GM19438 (cell line): Measurements from ENCODE around the gene HMGB2.

ENCODE experiments used
- ATAC-seq: cut with Tn5 transposase; IDR thresholded peaks from one replicate; pipeline ENCODE4 v1.9.1; 2021; ENCODE audit warnings: low read depth; ENCODE audit not compliant: unreplicated experiment

Gene HMGB2

GRCh38 chr4:173334891-173335752, 964 bp upstream of the HMGB2 start:
- ATAC-seq = peak; percentile 47

DNA sequence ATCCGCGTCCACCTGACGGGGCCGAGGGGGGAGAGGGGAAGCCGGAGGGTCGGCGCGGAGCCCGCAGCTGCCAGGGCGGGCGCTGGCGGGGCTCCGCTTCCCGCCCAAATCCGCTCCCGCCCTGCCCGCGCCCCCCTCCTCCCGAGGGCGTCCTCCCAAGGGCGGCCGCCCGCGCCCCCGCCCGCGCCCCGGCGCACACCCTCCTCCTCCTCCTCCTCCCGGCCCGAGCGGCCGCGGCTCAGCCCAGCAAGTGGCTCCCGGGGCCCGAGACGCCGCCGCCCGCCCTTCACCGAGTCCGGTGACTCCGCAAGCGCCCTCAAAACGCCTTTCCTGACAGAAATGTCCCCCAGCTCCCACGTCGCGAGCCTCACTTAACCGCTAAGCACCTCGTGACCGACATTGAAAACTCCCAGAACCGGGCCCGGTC, 487 bp downstream of the HMGB2 start:
- ATAC-seq = no peak

GRCh38 chr4:173332963-173333657, 1.0 kb downstream of the HMGB2 start:
- no peak for ATAC-seq

GRCh38 chr4:173332021-173332487, 2.1 kb downstream of the HMGB2 start:
- ATAC-seq = no peak

- ATAC-seq = no peak
Observed at GRCh38 chr4:173330590-173330989, 3.6 kb downstream of the HMGB2 start.

GRCh38 chr4:173328236-173328901, 5.8 kb downstream of the HMGB2 start:
- no peak for ATAC-seq

GRCh38 chr4:173325007-173325736, 9.0 kb downstream of the HMGB2 start:
- ATAC-seq = no peak

DNA sequence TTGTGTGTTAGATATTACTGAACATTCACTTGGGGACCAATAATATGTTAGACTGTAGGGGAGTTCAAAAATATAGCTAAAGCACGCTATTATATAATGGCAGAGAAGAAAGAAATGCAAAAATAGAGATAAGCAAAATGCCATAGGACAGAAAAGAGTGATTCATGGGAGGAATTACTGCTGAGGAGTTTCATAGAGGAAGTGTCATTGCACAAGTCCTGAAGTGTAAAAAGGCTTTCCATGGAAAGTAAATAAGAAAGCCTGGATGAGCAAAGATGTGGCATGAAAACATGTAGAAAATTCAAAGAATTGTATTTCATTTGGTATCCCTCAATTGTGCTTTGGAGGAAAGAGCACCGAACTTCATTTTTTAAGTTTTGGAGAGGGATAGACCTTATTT, 14.5 kb downstream of the HMGB2 start:
- no peak for ATAC-seq

DNA sequence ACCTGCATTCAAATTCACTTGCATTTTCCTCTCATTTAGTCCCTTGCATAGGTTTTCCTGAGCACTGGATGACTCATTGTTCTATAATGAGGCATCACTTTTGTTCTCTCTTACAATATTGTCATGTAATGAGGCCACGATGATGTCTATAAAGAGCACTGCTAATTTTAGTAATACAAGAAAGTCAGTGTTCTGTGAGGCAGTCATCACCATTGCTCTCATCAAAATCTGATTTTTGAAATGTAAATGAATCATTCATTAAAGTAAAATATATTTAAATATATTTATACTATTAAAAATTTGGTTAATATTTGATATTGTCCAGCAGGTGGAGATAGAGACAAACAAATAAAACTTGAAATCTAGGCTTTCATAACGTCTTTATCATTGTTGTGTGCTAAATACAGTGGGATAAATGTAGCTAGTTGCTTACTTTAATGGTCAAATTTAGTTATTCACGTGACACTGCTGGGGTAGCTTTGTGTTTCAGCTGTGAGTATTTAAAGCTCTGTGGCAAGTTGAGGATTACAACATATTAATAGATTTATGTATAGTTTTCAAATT, 15.4 kb downstream of the HMGB2 start:
- ATAC-seq = no peak

- no peak for ATAC-seq
Observed at GRCh38 chr4:173318240-173318639, 15.9 kb downstream of the HMGB2 start.

GRCh38 chr4:173317004-173317403, 17.2 kb downstream of the HMGB2 start:
- ATAC-seq = no peak

DNA sequence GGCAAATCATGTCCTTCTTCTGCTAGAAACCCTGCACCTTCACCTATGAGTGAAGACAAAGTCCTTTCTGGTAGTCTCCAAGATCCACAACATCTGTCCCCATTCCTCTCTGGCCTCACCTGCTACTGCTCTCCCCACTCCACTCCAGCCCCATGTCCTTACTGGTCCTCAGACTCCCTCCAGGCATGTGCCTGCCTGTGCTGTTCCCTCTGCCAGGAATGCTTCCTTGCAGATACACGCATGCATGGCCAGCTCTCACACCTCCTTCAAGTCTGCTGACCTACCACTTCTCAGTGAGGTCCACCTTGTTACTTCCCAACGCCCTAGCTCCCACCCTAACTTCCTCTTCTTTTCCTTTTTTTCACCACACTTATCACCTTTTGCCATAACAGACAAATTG, 18.1 kb downstream of the HMGB2 start:
- no peak for ATAC-seq

GRCh38 chr4:173314715-173315114, 19.4 kb downstream of the HMGB2 start:
- ATAC-seq = no peak

- ATAC-seq = no peak
Observed at GRCh38 chr4:173311368-173311767, 22.8 kb downstream of the HMGB2 start.

- ATAC-seq = no peak
Observed at GRCh38 chr4:173307778-173308177, 26.4 kb downstream of the HMGB2 start.

DNA sequence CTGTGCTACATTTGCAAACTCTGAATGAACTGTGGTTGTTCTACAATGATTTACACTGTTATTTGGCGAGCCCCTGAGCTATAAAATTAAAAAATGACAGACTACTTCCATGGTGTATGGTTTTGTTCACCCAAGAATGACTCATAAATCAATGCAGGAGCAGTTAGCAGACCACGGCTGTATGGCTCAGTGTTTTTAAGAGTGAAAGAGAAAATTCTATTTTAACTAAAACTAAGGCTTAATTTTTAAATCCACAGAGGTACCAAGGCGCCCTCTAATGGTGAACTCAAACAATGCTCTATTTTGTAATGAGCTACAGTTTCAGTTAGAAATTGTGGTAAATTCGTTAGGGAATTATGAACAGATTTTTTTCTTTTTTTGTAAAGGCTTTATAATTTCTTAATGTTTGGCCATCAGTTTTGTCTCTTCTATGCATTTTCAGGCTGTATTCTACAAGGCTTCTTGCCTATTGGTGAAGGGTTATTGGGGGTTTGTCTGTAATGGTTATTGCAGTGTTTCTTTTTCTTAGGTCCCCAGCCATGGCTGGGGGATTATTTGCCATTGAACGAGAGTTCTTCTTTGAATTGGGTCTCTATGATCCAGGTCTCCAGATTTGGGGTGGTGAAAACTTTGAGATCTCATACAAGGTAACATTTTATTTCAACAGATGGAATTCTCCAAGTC, 32.5 kb downstream of the HMGB2 start:
- no peak for ATAC-seq

- no peak for ATAC-seq
Observed at GRCh38 chr4:173294444-173294843, 39.7 kb downstream of the HMGB2 start.

- no peak for ATAC-seq
Observed at GRCh38 chr4:173293663-173294062, 40.5 kb downstream of the HMGB2 start.

GRCh38 chr4:173291899-173292298, 42.3 kb downstream of the HMGB2 start:
- ATAC-seq = no peak

GRCh38 chr4:173289353-173289727, 44.8 kb downstream of the HMGB2 start:
- ATAC-seq = no peak
